Neural progenitor cell (in vitro differentiated cells): ENCODE measurements around the gene MTNR1B.

ENCODE experiments used
- EZH2 ChIP-seq: fragments of 200-600 bp; sonication (generic); IDR thresholded peaks from 2 replicates; pipeline ENCODE4 v1.6.1; 2017; ENCODE audit warnings: antibody characterized with exemption, mild to moderate bottlenecking, moderate library complexity
- EZH2phosphoT487 ChIP-seq: fragments of 200-600 bp; sonication (generic); IDR thresholded peaks from 2 replicates; pipeline ENCODE4 v1.6.1; 2017; ENCODE audit warnings: antibody characterized with exemption

GRCh38 chr11:93024369-93024768 lies 54.9 kb downstream of the MTNR1B start:
- TF ChIP-seq EZH2 (no peak), EZH2phosphoT487 (no peak)
